ENCODE data around the gene CHID1. TPM values are rescaled to one million over a fixed set of nuclear protein-coding genes. Genes with fewer than 3 reads are reported as not detected.

Gene CHID1
- total and polyA plus RNA-seq, 8 donors: 81.4 to 95.7 (median 93.5) TPM

GRCh38 chr11:841981-842369, 68.6 kb downstream of the CHID1 start:
- ATAC-seq (no peak), DNase-seq (no peak)
- TF ChIP-seq CTCF (IDR thresholded peaks at IDR 0.05): no peak
- Histone ChIP-seq H3K4me3 (peak overlapping the region; percentile 98 to 99), H3K27ac (peak overlapping the region; percentile 91 to 92), H3K4me1 (peaks cover 29 to 74% of the 10 kb centered on the region in 2 donors), H3K9me3 (no peaks in the 10 kb centered on the region), H3K27me3 (peaks cover 0 to 11% of the 10 kb centered on the region in 2 donors), H3K36me3 (peaks cover 0 to 41% of the 10 kb centered on the region in 2 donors)
- intact Hi-C loops (cut with DNase I): no loop called here

GRCh38 chr11:839875-840617, 70.6 kb downstream of the CHID1 start:
- Histone ChIP-seq H3K4me1 (peaks cover 21 to 76% of the 10 kb centered on the region in 2 donors), H3K9me3 (no peaks in the 10 kb centered on the region), H3K27me3 (peaks cover 0 to 11% of the 10 kb centered on the region in 2 donors), H3K27ac (peak overlapping the region in 1 of 2 donors; percentile 18), H3K36me3 (peaks cover 0 to 54% of the 10 kb centered on the region in 2 donors), H3K4me3 (peak overlapping the region in 1 of 2 donors; percentile 98)
- DNase-seq (no peak), ATAC-seq (no peak)
- no peak for TF ChIP-seq CTCF (IDR thresholded peaks at IDR 0.05)
- intact Hi-C loops (cut with DNase I): no loop called here

- no peak overlapping the region for H3K4me3 ChIP-seq
- H3K9me3 ChIP-seq: no peaks in the 10 kb centered on the region
- no peak for TF ChIP-seq CTCF (IDR thresholded peaks at IDR 0.05)
- intact Hi-C loops (cut with DNase I): no loop called here
- peaks cover 25 to 79% of the 10 kb centered on the region in 2 donors for H3K4me1 ChIP-seq
- ATAC-seq (no peak), DNase-seq (no peak)
- peaks cover 0 to 54% of the 10 kb centered on the region in 2 donors for H3K36me3 ChIP-seq
- H3K27ac ChIP-seq: peak overlapping the region in 1 of 2 donors; percentile 18
- H3K27me3 ChIP-seq: peaks cover 0 to 11% of the 10 kb centered on the region in 2 donors
Observed at GRCh38 chr11:839280-839623, 71.4 kb downstream of the CHID1 start.

- peaks cover 27 to 79% of the 10 kb centered on the region in 2 donors for H3K4me1 ChIP-seq
- peaks cover 0 to 54% of the 10 kb centered on the region in 2 donors for H3K36me3 ChIP-seq
Observed at GRCh38 chr11:838441-839279, 72.0 kb downstream of the CHID1 start.

More at GRCh38 chr11:838441-839279, 72.0 kb downstream of the CHID1 start:
- intact Hi-C loops (cut with DNase I): no loop called here
- Histone ChIP-seq H3K27ac (no peak overlapping the region), H3K4me3 (no peak overlapping the region), H3K27me3 (peaks cover 0 to 9% of the 10 kb centered on the region in 2 donors), H3K9me3 (no peaks in the 10 kb centered on the region)
- no peak for TF ChIP-seq CTCF (IDR thresholded peaks at IDR 0.05)
- DNase-seq (no peak), ATAC-seq (no peak)
